NCI-H1436 treated with DMSO at 0.1 percent for 48 hours (cell line): ENCODE results near the gene MOSPD3.

Experiments
- DNase-seq: peaks from one replicate; lab custom pipeline; 2025; lab: John Stamatoyannopoulos, UW

Gene MOSPD3

GRCh38 chr7:100591596-100591995 lies 20.7 kb upstream of the MOSPD3 start:
- no peak for DNase-seq

GRCh38 chr7:100595188-100595587 lies 17.2 kb upstream of the MOSPD3 start:
- no peak for DNase-seq

GRCh38 chr7:100598425-100598824 lies 13.9 kb upstream of the MOSPD3 start:
- DNase-seq = no peak

- no peak for DNase-seq
Measured at GRCh38 chr7:100599911-100600729, 12.2 kb upstream of the MOSPD3 start.

GRCh38 chr7:100600730-100601038 lies 11.7 kb upstream of the MOSPD3 start:
- no peak for DNase-seq

- DNase-seq = no peak
Measured at GRCh38 chr7:100602889-100603725, 9.2 kb upstream of the MOSPD3 start.

GRCh38 chr7:100603726-100604027 lies 8.7 kb upstream of the MOSPD3 start:
- DNase-seq = no peak

GRCh38 chr7:100604028-100604975 lies 8.0 kb upstream of the MOSPD3 start:
- no peak for DNase-seq

- DNase-seq = no peak
Measured at GRCh38 chr7:100604976-100605911, 7.1 kb upstream of the MOSPD3 start.

GRCh38 chr7:100606313-100606712 lies 6.0 kb upstream of the MOSPD3 start:
- no peak for DNase-seq

- DNase-seq = no peak
Measured at GRCh38 chr7:100607111-100607510, 5.2 kb upstream of the MOSPD3 start.

GRCh38 chr7:100609958-100610357 lies 2.4 kb upstream of the MOSPD3 start:
- DNase-seq = no peak

- DNase-seq = no peak
Measured at GRCh38 chr7:100612730-100613390, 520 bp downstream of the MOSPD3 start.

- DNase-seq = no peak
Measured at GRCh38 chr7:100613412-100614175, 1.3 kb downstream of the MOSPD3 start.

- no peak for DNase-seq
Measured at GRCh38 chr7:100614308-100614861, 2.0 kb downstream of the MOSPD3 start.

GRCh38 chr7:100620239-100620638 lies 7.9 kb downstream of the MOSPD3 start:
- no peak for DNase-seq

- DNase-seq = no peak
Measured at GRCh38 chr7:100620804-100621203, 8.5 kb downstream of the MOSPD3 start.

GRCh38 chr7:100621554-100621953 lies 9.2 kb downstream of the MOSPD3 start:
- DNase-seq = no peak

- no peak for DNase-seq
Measured at GRCh38 chr7:100623951-100624824, 11.8 kb downstream of the MOSPD3 start.
